ENCODE measurements around the gene TEX51.

The TEX51 gene

DNA sequence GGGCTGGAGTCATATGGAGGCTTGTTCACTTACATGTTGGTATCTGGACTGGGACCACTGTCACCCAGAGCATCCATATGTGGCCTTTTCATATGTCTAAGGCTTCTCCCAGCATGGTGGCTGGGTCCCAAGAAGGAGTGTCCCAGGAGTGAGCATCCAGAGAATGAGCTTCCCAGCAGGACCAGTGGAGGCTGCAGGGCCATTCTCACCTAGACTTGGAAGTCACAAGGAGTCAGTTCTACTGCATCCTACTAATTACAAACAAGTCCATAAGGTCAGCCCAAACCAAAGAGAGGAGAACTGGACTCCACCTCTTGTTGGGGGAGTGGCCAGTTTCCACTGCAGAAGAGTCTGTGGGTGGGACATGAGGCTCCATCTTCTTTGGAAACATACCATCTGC is 5.1 kb upstream of the TEX51 start:
- DNase-seq = no peak

- DNase-seq = no peak
These were observed 4.6 kb upstream of the TEX51 start for GRCh38 chr2:126894082-126894481.

GRCh38 chr2:126894585-126895182 is 4.0 kb upstream of the TEX51 start:
- no peak for DNase-seq

GRCh38 chr2:126895336-126895735 is 3.4 kb upstream of the TEX51 start:
- DNase-seq = no peak

DNA sequence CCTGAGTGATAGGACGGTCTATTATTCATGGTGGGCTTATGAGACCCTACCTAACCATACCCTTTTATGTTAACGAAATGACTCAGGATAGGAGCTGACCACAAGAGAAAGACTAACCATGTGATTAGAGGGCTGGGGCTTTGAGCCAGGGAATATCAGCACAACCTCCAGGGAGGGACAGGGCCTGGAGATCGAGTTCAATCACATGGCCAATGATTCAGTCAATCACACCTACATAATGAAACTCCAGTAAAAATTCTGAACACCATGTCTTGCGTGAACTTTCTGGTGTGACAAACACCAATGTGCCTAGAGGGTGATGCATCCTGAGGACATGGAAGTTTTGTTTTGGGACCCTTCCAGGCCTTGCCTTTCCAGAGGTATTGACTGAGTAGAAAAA is 2.2 kb upstream of the TEX51 start:
- no peak for DNase-seq

- DNase-seq = no peak
These were observed 1.0 kb downstream of the TEX51 start for GRCh38 chr2:126899616-126900185.

GRCh38 chr2:126900646-126901319 is 2.1 kb downstream of the TEX51 start:
- DNase-seq = no peak

DNA sequence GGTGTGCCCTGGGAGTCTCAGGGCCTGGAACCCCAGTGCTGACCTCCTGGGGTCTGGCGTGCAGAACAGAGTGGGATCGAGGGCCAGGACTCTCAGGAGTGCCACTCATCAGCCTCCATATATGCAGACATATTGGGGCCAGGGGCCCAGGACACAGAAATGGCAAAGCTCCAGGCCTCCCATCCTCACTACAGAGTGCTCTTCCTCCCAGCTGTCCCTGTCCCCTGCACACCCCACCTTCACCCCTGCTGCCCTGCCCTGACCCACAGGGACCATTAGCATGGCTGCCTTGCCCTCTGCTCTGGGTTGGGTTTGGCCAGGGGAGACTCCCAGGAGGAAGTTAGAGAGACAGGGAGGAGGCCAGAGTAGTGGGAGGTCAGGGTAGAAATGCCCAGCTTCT is 2.8 kb downstream of the TEX51 start:
- DNase-seq = no peak

GRCh38 chr2:126902152-126902835 is 3.6 kb downstream of the TEX51 start:
- no peak for DNase-seq

DNA sequence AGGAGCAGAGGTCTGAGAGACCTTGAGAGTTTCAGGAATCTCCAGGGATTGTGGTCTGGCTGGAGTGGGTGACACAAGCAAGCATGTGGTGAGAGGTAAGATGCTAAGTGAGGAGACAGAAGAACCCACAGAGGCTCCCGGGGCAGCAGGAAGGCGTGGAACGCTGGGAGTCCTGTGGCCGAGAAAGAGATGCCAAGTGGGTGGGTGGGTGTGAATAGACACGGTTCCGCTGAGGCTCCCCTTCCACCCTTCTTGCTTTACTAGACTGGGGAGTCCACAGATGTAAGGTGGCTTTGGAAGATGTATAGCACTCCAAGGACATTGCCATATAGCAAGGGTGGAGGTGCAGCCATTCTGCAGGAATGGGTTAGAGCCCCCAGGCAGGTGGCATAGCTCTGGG is 4.2 kb downstream of the TEX51 start:
- DNase-seq = no peak

- DNase-seq = no peak
These were observed 7.3 kb downstream of the TEX51 start for GRCh38 chr2:126905991-126906390.

DNA sequence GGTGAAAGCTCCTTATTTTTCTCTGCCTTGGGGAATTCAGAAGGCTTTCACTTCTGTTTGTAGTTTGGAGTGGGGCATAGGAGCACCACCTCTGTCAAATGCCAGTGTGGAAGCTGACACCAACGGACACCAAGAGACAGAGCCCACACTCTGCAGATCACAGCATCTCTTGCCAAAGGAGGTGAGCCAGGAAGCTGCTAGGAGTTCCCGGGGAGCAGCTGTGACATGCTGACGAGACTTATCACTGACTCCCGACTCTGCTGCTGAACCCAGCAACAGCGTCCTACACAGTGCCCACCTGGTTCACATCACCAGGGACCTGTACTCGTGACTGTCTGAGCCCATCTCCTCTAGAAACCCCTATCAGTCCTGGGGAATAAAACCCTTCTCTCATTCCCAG is 8.1 kb downstream of the TEX51 start:
- no peak for DNase-seq

DNA sequence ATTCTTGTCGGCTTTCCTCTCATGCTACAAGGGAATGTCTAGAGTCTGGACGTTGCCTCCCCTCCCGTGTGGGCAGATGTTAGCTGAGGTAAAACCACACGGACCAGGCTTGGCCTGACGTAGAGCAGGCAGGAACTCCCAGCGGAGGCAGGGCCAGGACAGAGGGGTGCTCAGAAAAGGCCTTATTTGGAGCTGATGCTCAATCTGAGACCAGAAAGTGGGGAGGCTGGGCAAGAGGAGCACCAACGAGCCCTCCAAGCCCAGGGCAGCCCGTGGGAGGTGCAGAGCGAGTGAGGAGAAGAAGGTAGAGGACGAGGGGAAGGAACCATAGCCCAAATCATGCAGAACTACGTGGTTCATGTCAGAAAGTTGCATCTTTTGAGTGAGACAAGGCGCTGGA is 9.0 kb downstream of the TEX51 start:
- DNase-seq = no peak

DNA sequence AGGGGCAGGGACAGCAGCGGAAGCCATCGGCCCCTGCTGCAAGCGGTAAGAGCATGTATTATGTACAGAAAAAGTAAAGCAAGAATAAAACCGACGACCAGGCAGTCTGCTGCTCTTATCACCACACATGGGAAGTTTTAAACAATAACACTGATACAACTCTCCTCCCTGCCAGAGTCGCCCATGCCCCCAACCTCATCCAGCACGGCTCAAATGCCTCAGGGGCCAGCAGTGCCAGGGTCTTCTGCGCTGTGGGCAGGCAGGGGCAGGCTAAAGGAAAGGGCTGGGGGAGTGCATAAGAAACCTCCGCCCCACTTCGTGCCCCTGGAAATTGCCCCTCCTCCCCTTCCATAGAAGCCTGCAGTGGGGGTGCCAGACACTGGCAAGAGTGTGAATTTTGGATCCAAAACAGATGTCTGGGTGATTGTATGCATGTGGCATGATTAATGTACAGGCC is 10.1 kb downstream of the TEX51 start:
- DNase-seq = no peak

DNA sequence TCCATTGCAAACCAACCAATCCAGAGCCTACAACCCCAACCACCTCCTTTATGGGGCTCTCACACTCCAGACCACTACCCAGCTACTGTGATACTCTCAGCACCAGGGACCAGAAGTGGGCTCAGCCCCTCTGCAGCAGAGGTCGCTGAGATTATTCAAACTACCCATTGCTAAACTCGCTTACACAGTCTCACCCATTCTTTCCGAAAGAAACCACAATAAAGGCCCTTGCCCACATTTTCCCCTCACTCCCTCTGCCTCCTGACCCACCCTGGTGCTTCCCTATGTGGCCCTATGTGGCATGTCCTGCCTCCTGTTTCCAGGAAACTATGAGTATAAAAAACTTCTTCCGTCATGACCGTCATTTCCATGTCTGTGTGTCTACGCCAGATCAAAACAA is 10.7 kb downstream of the TEX51 start:
- DNase-seq = no peak

DNA sequence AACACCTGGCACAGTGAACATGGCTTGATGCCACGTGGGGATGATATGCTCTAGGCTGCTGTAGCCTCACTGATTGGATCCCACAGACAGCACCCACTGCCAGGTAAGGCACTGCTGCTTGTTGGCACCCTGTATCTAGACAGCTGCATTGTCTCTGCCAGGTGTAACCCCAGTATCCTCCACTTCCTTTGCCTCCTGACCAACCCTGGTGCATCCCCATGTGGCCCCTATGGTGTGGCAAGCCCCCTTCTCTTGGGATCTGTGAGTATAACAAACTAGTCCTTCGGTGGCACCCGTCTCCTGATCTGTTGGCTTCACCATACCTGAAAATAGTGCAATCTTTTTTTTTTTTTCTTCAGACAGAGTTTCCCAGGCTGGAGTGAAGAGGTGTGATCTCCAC is 11.1 kb downstream of the TEX51 start:
- no peak for DNase-seq

DNA sequence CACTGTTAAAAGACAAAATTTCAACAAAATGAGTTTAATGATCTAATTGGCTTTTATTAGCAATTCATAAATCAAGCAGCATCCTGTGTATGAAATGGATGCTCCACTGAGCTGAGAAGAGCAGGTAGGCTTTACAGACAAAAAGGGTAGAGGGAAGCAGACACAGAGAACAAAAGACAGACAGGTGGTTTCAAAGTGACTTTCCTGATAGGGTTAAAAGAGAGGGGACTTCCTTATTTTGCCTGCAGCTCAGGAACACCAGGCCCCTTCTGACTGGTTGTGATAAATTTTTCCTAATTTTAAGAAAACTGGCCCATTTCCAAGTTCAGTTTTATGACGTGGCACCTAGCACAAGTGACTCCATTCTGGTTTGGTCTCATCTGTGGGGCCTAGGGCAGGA is 11.9 kb downstream of the TEX51 start:
- no peak for DNase-seq

GRCh38 chr2:126911111-126911796 is 12.6 kb downstream of the TEX51 start:
- DNase-seq = no peak

- DNase-seq = no peak
These were observed 13.5 kb downstream of the TEX51 start for GRCh38 chr2:126912201-126912600.

- no peak for DNase-seq
These were observed 14.6 kb downstream of the TEX51 start for GRCh38 chr2:126913329-126913728.

DNA sequence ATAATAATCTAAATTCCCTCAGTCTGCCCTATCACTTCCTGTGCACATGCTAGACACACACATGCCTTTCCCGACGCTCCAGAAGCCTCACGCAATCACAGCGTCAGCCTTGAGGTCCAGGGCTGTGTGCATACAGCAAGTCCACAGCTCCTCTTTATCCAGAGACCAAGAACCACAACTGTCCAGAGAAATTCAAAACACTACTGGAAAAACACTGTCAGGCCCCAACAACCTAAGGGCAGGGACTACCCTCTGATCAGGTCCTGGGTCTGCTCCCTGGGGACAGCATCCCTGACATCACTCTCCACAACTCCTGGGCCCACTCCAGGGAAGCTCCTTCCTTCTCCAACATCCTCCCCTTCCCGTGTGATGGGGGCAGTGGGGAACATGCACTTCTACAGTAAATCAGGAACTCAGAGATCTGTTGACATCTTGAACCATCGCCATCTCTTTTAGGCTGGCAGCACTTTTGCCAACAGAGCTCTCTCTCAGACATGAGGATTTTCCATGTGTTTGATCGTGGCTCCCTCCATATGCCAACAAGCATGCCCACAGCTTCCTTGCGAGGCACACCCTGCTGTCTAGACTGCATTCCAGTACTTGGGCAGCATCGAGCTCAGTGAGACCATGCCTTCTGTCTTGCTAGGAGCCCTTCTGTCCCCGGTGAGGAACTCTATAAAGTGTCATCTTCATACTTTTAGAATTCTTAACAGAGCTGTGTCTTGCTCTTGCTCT is 15.4 kb downstream of the TEX51 start:
- DNase-seq = no peak

DNA sequence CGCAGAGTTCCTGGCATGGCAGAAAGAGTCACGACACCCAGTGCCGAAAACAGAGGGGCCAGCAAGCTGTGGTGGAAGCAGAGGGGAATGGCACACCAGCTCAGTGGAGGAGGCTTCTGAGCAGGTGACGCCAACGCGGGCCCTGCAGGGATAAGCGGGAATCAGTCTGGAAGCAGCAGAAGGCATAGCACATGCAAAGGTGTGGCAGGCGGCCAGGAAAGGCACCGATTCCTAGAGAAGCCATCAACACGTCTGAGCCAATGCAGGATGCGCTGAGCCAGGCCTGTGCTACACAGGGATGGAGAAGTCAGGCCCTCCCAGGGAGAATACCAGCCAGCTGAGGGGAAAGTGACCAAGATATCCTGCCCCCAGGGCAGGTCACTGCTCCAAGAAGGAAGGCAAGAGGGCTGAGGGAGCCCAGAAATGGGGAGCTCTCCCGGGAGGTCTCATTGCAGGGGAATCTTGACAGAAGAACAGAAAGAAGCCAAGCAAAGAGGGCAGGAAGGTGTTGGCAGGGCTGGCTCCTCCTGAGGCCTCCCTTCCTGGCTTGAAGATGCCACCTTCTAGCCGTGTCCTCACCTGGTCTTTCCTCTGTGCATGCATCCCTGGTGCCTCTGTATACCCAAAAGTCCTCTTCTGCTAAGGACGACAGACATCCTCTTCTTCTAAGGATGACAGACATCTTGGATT is 16.3 kb downstream of the TEX51 start:
- DNase-seq = no peak

All from DMS79 treated with DMSO at 0.1 percent for 48 hours (cell line).